HepG2 (cell line): Measurements from ENCODE around the gene SORL1-AS1.

Experiments
- ATAC-seq: fragments of 200-7000 bp; cut with Tn5 transposase; 3 replicates; pipeline ENCODE4 v1.9.1; 2020; ENCODE audit warnings: mild to moderate bottlenecking, moderate library complexity
- BruUV-seq: library from RNA; stranded (reverse); fragments of 400-500 nt; replicated peaks from 2 replicates; lab custom pipeline; 2021; lab: Mats Ljungman, UMichigan
- CTCF ChIA-PET: fragments of 300-600 bp; formaldehyde crosslinking; extraction: SDS; loops from one replicate; lab custom pipeline; 2021; ENCODE audit warnings: low total read pairs, inconsistent platforms, low intra/inter-chr PET ratio; lab: Yijun Ruan, JAX
- POLR2A ChIA-PET: fragments of 350-600 bp; sonication (Branson Sonifier 250); formaldehyde crosslinking; loops from one replicate; lab custom pipeline; 2020; ENCODE audit warnings: antibody characterized with exemption, inconsistent platforms; lab: Yijun Ruan, JAX
- DNase-seq: peaks from one replicate; pipeline ENCODE4 v3.0.0-alpha.2; 2015; ENCODE audit warnings: low spot score
- FAIRE-seq: peaks from 3 replicates; lab custom pipeline; 2011; peaks lifted over from hg19 to GRCh38; lab: Jason Lieb, UNC
- H2AFZ ChIP-seq: one replicate; pipeline ENCODE4 v1.6.1; 2011; ENCODE audit warnings: low read length, inconsistent platforms
- H3K27ac ChIP-seq: fragments of 300-600 bp; 3 replicates; pipeline ENCODE4 v1.8.0; 2011; ENCODE audit warnings: mixed run types, mild to moderate bottlenecking, mixed read lengths, low read length, inconsistent platforms; ENCODE audit not compliant: insufficient read depth; ENCODE audit errors: extremely low read length
- H3K27me3 ChIP-seq, 2 experiments: fragments of 200-600 bp in 1 of 2; 2 replicates in 1 of 2; 3 replicates in 1 of 2; pipeline versions ENCODE4 v1.6.0 to v1.8.0; 2011; ENCODE audit warnings: low read length in 2 of 2, mild to moderate bottlenecking in 2 of 2, moderate library complexity in 2 of 2, inconsistent platforms in 1 of 2; ENCODE audit not compliant: insufficient read depth in 2 of 2, control insufficient read depth in 1 of 2
- H3K36me3 ChIP-seq, 2 experiments: fragments of 200-600 bp in 1 of 2; replicated peaks in 1 of 2; 2 replicates in 1 of 2; 3 replicates in 1 of 2; pipeline versions ENCODE4 v1.5.1 to v1.8.0; 2011; ENCODE audit warnings: low read length in 2 of 2, inconsistent platforms in 1 of 2; ENCODE audit not compliant: insufficient read depth in 2 of 2, control insufficient read depth in 1 of 2
- H3K4me1 ChIP-seq: 2 replicates; pipeline ENCODE4 v1.5.1; 2012; ENCODE audit warnings: low read length, inconsistent platforms; ENCODE audit not compliant: insufficient read depth
- H3K4me2 ChIP-seq: 2 replicates; pipeline ENCODE4 v1.6.0; 2011; ENCODE audit warnings: low read depth, low read length, inconsistent platforms
- H3K4me3 ChIP-seq, 3 experiments: fragments of 200-600 bp in 1 of 3; sonication (generic), shearing (Covaris generic) in 1 of 3; replicated peaks in 1 of 3; 2 replicates each; pipeline ENCODE4 v1.5.1; 2011 to 2016; ENCODE audit warnings: low read length in 3 of 3, inconsistent platforms in 2 of 3, low read depth in 2 of 3, mild to moderate bottlenecking in 2 of 3, control low read depth in 1 of 3, mixed read lengths in 1 of 3; ENCODE audit not compliant: insufficient read depth in 1 of 3
- H3K79me2 ChIP-seq: one replicate; pipeline ENCODE4 v1.6.1; 2011; ENCODE audit warnings: low read length, inconsistent platforms; ENCODE audit not compliant: insufficient read depth
- H3K9ac ChIP-seq: 2 replicates; pipeline ENCODE4 v1.6.0; 2011; ENCODE audit warnings: mild to moderate bottlenecking, low read depth, low read length, inconsistent platforms; ENCODE audit not compliant: insufficient read depth
- H3K9me3 ChIP-seq: 2 replicates; pipeline ENCODE4 v1.5.1; 2012; ENCODE audit warnings: mild to moderate bottlenecking, low read length
- H4K20me1 ChIP-seq: 2 replicates; pipeline ENCODE4 v1.6.0; 2011; ENCODE audit warnings: inconsistent platforms, mild to moderate bottlenecking, low read length, moderate library complexity; ENCODE audit not compliant: insufficient read depth
- AKAP8 ChIP-seq: sonication (generic); formaldehyde crosslinking; IDR thresholded peaks from 2 replicates; pipeline ENCODE4 v1.5.1; 2020; ENCODE audit warnings: mild to moderate bottlenecking, missing genetic modification reagents
- ARID3A ChIP-seq: IDR thresholded peaks from 2 replicates; pipeline ENCODE4 v1.6.1; 2012; ENCODE audit warnings: low read depth, low read length, improper control_type of control experiment
- BORCS8-MEF2B ChIP-seq: sonication (generic); formaldehyde crosslinking; IDR thresholded peaks from 2 replicates; pipeline ENCODE4 v1.8.0; 2022; ENCODE audit warnings: mild to moderate bottlenecking, missing genetic modification reagents
- GLMP ChIP-seq: sonication (generic); formaldehyde crosslinking; IDR thresholded peaks from 2 replicates; pipeline ENCODE4 v1.9.0; 2021; ENCODE audit warnings: missing genetic modification reagents, mild to moderate bottlenecking, borderline replicate concordance
- GPN1 ChIP-seq: sonication (generic); formaldehyde crosslinking; IDR thresholded peaks from 2 replicates; pipeline ENCODE4 v1.5.1; 2020; ENCODE audit warnings: missing genetic modification reagents, borderline replicate concordance
- NPAS2 ChIP-seq: sonication (generic); formaldehyde crosslinking; IDR thresholded peaks from 2 replicates; pipeline ENCODE4 v1.8.0; 2022; ENCODE audit warnings: mild to moderate bottlenecking, missing genetic modification reagents, borderline replicate concordance
- STAT6 ChIP-seq: sonication (generic); formaldehyde crosslinking; IDR thresholded peaks from 2 replicates; pipeline ENCODE4 v1.4.0; 2020; ENCODE audit warnings: missing genetic modification reagents, mild to moderate bottlenecking, borderline replicate concordance
- YEATS2 ChIP-seq: sonication (generic); formaldehyde crosslinking; IDR thresholded peaks from 2 replicates; pipeline ENCODE4 v1.4.0; 2020; ENCODE audit warnings: missing genetic modification reagents, borderline replicate concordance
- ZBTB33 ChIP-seq: sonication (generic); formaldehyde crosslinking; IDR thresholded peaks from 2 replicates; pipeline ENCODE4 v1.4.0; 2020; ENCODE audit warnings: missing genetic modification reagents
- ZKSCAN1 ChIP-seq: fragments of 150-350 bp; IDR thresholded peaks from 2 replicates; pipeline ENCODE4 v1.6.1; 2014; ENCODE audit warnings: low read length
- ZNF24 ChIP-seq: fragments of 450-650 bp; IDR thresholded peaks from 2 replicates; pipeline ENCODE4 v1.6.1; 2017; ENCODE audit warnings: antibody characterized with exemption, mild to moderate bottlenecking
- WGBS: methylation state at CpG from one replicate; pipeline ENCODE4 v1.1.6; 2017; ENCODE audit warnings: low lambda C conversion rate; 5-methylcytosine and 5-hydroxymethylcytosine counted together
- in situ Hi-C: cut with HindIII; loops from 2 replicates; pipeline ENCODE4 v1.10.0; 2017; ENCODE audit warnings: low pct_unique_long_range_greater_than_20kb; ENCODE audit not compliant: extremely low pct_ligation_motif_present
- intact Hi-C: fragments of 100-400 bp; cut with micrococcal nuclease; formaldehyde crosslinking; loops from one replicate; pipeline ENCODE4 v1.10.0; 2022; ENCODE audit not compliant: unreplicated experiment

SORL1-AS1 gene

GRCh38 chr11:121419836-121420235 lies 32.9 kb downstream of the SORL1-AS1 start:
- no peaks in the 10 kb centered on the region for H3K27me3 ChIP-seq
- intact Hi-C loops (no loop called here), in situ Hi-C loops (no loop called here)
- H3K4me3 ChIP-seq, result no peak overlapping the region
- H3K36me3 ChIP-seq, result no peaks in the 10 kb centered on the region
- no peaks in the 10 kb centered on the region for H4K20me1 ChIP-seq
- no peak overlapping the region for H2AFZ ChIP-seq
- CTCF ChIA-PET, result no interaction called here
- H3K4me1 ChIP-seq, result peaks cover 7% of the 10 kb centered on the region; the same call in 1 of the 2 replicates
- POLR2A ChIA-PET, result no interaction called here
- no peak overlapping the region for H3K9ac ChIP-seq
- TF ChIP-seq ZNF24 (no peak), GLMP (CRISPR knock-in tag) (no peak), YEATS2 (no peak), ARID3A (no peak), BORCS8-MEF2B (CRISPR knock-in tag) (no peak), ZKSCAN1 (no peak), NPAS2 (no peak), STAT6 (CRISPR knock-in tag) (no peak), GPN1 (no peak), AKAP8 (CRISPR knock-in tag) (no peak), ZBTB33 (no peak)
- no peak overlapping the region for H3K4me2 ChIP-seq
- no peaks in the 10 kb centered on the region for H3K79me2 ChIP-seq
- H3K27ac ChIP-seq, result no peak overlapping the region
- no peaks in the 10 kb centered on the region for H3K9me3 ChIP-seq
- ATAC-seq, result no peak
- BruUV-seq, result no TSS peak
- 48% methylated on average over 4 of the region's 4 CpGs for WGBS
- no peak for DNase-seq
- no peak for FAIRE-seq
